Spleen (tissue), 11 donors: ENCODE data around the gene BECN2. TPM values are rescaled to one million over a fixed set of nuclear protein-coding genes. Genes with fewer than 3 reads are reported as not detected.

ENCODE experiments used
- DNase-seq: peaks from one replicate; pipeline ENCODE4 v3.0.0-alpha.2; 2020
- H3K27ac ChIP-seq, 8 donors: fragments of 200-600 bp; sonication (generic) in 7 of 8; 1 replicate in 4 of 8; 2 replicates in 4 of 8; pipeline versions ENCODE4 v1.5.0 to v1.8.0; 2016 to 2021; ENCODE audit warnings: inconsistent platforms in 4 of 8, mild to moderate bottlenecking in 4 of 8, moderate library complexity in 1 of 8
- H3K27me3 ChIP-seq, 7 donors: fragments of 200-600 bp; sonication (generic) in 6 of 7; replicated peaks in 1 of 7; 1 replicate in 4 of 7; 2 replicates in 3 of 7; pipeline versions ENCODE4 v1.5.0 to v1.8.0; 2016 to 2021; ENCODE audit warnings: inconsistent platforms in 3 of 7, mild to moderate bottlenecking in 1 of 7
- H3K36me3 ChIP-seq, 6 donors: fragments of 200-600 bp; sonication (generic) in 5 of 6; 1 replicate in 4 of 6; 2 replicates in 2 of 6; pipeline versions ENCODE4 v1.5.0 to v1.8.0; 2016 to 2021; ENCODE audit warnings: inconsistent platforms in 2 of 6
- H3K4me1 ChIP-seq, 6 donors: fragments of 200-600 bp; sonication (generic) in 5 of 6; 1 replicate in 3 of 6; 2 replicates in 3 of 6; pipeline versions ENCODE4 v1.5.0 to v1.8.0; 2016 to 2021; ENCODE audit warnings: inconsistent platforms in 3 of 6
- H3K4me3 ChIP-seq, 8 donors: fragments of 200-600 bp; sonication (generic) in 7 of 8; 1 replicate in 4 of 8; 2 replicates in 4 of 8; pipeline versions ENCODE4 v1.5.0 to v1.8.0; 2016 to 2021; ENCODE audit warnings: inconsistent platforms in 4 of 8, mild to moderate bottlenecking in 4 of 8, moderate library complexity in 2 of 8
- H3K9me3 ChIP-seq, 8 donors: fragments of 200-600 bp; sonication (generic) in 7 of 8; 1 replicate in 4 of 8; 2 replicates in 4 of 8; pipeline versions ENCODE4 v1.5.0 to v1.8.0; 2016 to 2021; ENCODE audit warnings: inconsistent platforms in 4 of 8
- CTCF ChIP-seq, 11 experiments: fragments of 200-600 bp in 7 of 11; fragments of 450-650 bp in 4 of 11; sonication (generic) in 4 of 11; IDR thresholded peaks in 8 of 11; conservative IDR thresholded peaks in 3 of 11; 1 replicate in 7 of 11; 2 replicates in 4 of 11; pipeline versions ENCODE4 v1.4.0 to v1.8.0; 2016 to 2021; ENCODE audit warnings: antibody characterized with exemption in 11 of 11, inconsistent platforms in 4 of 11, mild to moderate bottlenecking in 1 of 11
- POLR2A ChIP-seq, 3 donors: fragments of 450-650 bp; IDR thresholded peaks; one replicate each; pipeline ENCODE4 v1.5.1; 2017; ENCODE audit warnings: antibody characterized with exemption in 3 of 3, mild to moderate bottlenecking in 1 of 3
- POLR2AphosphoS5 ChIP-seq, 3 donors: sonication (generic); formaldehyde crosslinking; IDR thresholded peaks; one replicate each; pipeline ENCODE4 v1.5.1; 2017; ENCODE audit warnings: antibody characterized with exemption in 3 of 3
- whole genome bisulfite sequencing, 5 donors: extraction: QIAGEN DNeasy Blood & Tissue Kit in 3 of 5; methylation state at CpG; one replicate each; pipeline versions ENCODE4 v1.1.5 to v1.1.7; 2013 to 2018; 5-methylcytosine and 5-hydroxymethylcytosine counted together
- intact Hi-C: fragments of 100-400 bp; cut with DNase I; formaldehyde crosslinking; loops from one replicate; pipeline ENCODE4 v1.15.0; 2023; ENCODE audit warnings: low total_unique reads
- polyA plus RNA-seq, 3 donors: library from polyadenylated mRNA; stranded (reverse); fragments of 200-250 nt; gene quantifications; one replicate each; pipeline ENCODE4 v1.2.1, GENCODE V29; 2013
- total RNA-seq, 7 donors: library from RNA; depleted of rRNA in 3 of 7; stranded (reverse); fragments of >200 nt in 3 of 7; fragmentation: NEBNext Ultra II Directional in 4 of 7; extraction: Animal tissue kit (Norgen Biotek cat#: 25700) in 4 of 7; gene quantifications; one replicate each; pipeline versions ENCODE4 v1.1.0 to v1.2.1, GENCODE V29; 2016 to 2021
- donor health status: healthy with polysubstance abuse.
- donor health status: DM: no; HTN: no; CAD: no; lungs with moderate emphysema.
- donor health status: DM: no; HTN: no; CAD: no.
- donor health status: Bipolar disorder and iron deficiency.
- donor health status: healthy.
- donor health status: DM: no; HTN: no; CAD: no.
- donor health status: DM: yes; HTN: yes; CAD: no.

Gene BECN2
- total and polyA plus RNA-seq, 10 donors, result not detected

GRCh38 chr1:241924080-241924808 lies 33.3 kb upstream of the BECN2 start:
- 84 to 92% (median 86%) methylated on average over 10 of the region's 10 CpGs for WGBS, 5 donors
- no peak for DNase-seq
- TF ChIP-seq POLR2AphosphoS5 (IDR thresholded peaks at IDR 0.05) (no peak), CTCF (IDR thresholded peaks at IDR 0.05 in 8 of 11, conservative IDR thresholded peaks at IDR 0.05 in 3 of 11) (no peak), POLR2A (IDR thresholded peaks at IDR 0.05) (no peak)

DNA sequence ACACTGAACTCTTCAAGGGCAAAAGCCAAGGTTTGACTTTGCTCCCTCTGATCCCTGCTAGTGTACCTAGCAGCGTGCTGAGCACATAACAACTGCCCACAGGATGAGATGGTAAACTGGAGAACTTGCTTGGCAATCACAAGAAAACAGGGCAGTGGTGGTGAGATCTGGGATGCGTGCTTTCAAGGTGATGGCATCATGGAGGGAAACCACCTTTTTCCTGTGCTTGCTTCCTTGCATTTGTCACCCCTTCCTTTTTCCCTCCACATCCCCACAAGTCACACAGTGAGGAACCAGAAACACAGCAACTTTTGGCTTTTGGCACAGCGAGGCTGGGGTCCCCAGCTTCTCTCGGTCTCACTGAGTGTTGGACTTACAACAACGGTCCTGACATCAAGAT lies 31.4 kb upstream of the BECN2 start:
- Histone ChIP-seq H3K4me1 (no peaks in the 10 kb centered on the region), H3K27me3 (no peaks in the 10 kb centered on the region), H3K9me3 (no peaks in the 10 kb centered on the region), H3K27ac (no peak overlapping the region), H3K36me3 (no peaks in the 10 kb centered on the region), H3K4me3 (no peak overlapping the region)
- intact Hi-C loops, result no loop called here
- DNase-seq, result no peak
- WGBS, 5 donors, result 56 to 73% (median 62%) methylated on average over 5 of the region's 5 CpGs
- TF ChIP-seq POLR2AphosphoS5 (IDR thresholded peaks at IDR 0.05) (no peak), POLR2A (IDR thresholded peaks at IDR 0.05) (no peak), CTCF (IDR thresholded peaks at IDR 0.05 in 8 of 11, conservative IDR thresholded peaks at IDR 0.05 in 3 of 11) (no peak)

More at GRCh38 chr1:241924080-241924808, 33.3 kb upstream of the BECN2 start:
- no peaks in the 10 kb centered on the region for H3K4me1 ChIP-seq
- no peaks in the 10 kb centered on the region for H3K9me3 ChIP-seq
- intact Hi-C loops, result no loop called here
- H3K27me3 ChIP-seq, result no peaks in the 10 kb centered on the region
- H3K27ac ChIP-seq, result no peak overlapping the region
- no peaks in the 10 kb centered on the region for H3K36me3 ChIP-seq
- H3K4me3 ChIP-seq, result no peak overlapping the region

DNA sequence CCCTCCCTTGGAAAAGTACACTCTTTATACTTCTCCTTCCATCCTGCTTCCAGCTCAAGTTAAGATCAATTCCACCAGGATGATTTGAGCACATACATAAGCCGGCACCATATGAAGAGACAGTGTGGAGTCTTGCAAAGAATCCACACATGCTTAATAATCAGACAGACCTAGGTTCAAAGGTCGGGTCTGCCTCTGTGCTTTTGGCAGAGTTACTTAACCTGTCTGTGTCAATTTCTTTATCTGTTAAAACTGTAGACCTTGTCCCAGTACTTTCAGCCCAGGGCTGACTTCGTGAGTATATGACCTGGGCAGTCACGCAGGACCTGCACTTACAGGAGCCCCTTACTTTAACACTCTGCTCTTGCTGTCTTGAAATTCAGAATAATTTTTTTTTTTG lies 30.2 kb upstream of the BECN2 start:
- no peak for DNase-seq
- 66 to 91% (median 70%) methylated on average over 4 of the region's 4 CpGs for WGBS, 5 donors

More for the DNA sequence above, 30.2 kb upstream of the BECN2 start:
- Histone ChIP-seq H3K9me3 (no peaks in the 10 kb centered on the region), H3K4me1 (no peaks in the 10 kb centered on the region), H3K36me3 (no peaks in the 10 kb centered on the region), H3K27me3 (no peaks in the 10 kb centered on the region), H3K4me3 (no peak overlapping the region), H3K27ac (no peak overlapping the region)
- TF ChIP-seq POLR2AphosphoS5 (IDR thresholded peaks at IDR 0.05) (no peak), POLR2A (IDR thresholded peaks at IDR 0.05) (no peak), CTCF (IDR thresholded peaks at IDR 0.05 in 8 of 11, conservative IDR thresholded peaks at IDR 0.05 in 3 of 11) (no peak)
- intact Hi-C loops, result no loop called here
